ENCODE results near the gene ADGRD2. TPM values are rescaled to one million over a fixed set of nuclear protein-coding genes. Genes with fewer than 3 reads are reported as not detected.

Gene ADGRD2
- total RNA-seq, 3 donors from 2014 or later = not detected

GRCh38 chr9:124526174-124526573 lies 75.9 kb downstream of the ADGRD2 start:
- TF ChIP-seq CTCF (IDR thresholded peaks at IDR 0.05) = no peak
- H3K4me3 ChIP-seq = no peak overlapping the region
- intact Hi-C loops (cut with DNase I, micrococcal nuclease) = no loop called here
- H3K9me3 ChIP-seq = no peaks in the 10 kb centered on the region
- no peak for ATAC-seq
- no peaks in the 10 kb centered on the region for H3K4me1 ChIP-seq (ENCODE audit: low read depth)
- DNase-seq = no peak
- H3K36me3 ChIP-seq (ENCODE audit: low read depth) = no peaks in the 10 kb centered on the region

GRCh38 chr9:124527781-124528180 lies 77.5 kb downstream of the ADGRD2 start:
- ATAC-seq (peak; percentile 46), DNase-seq (no peak)
- no peaks in the 10 kb centered on the region for H3K9me3 ChIP-seq
- TF ChIP-seq CTCF (IDR thresholded peaks at IDR 0.05) = no peak
- intact Hi-C loops (cut with DNase I, micrococcal nuclease) = no loop called here
- no peaks in the 10 kb centered on the region for H3K4me1 ChIP-seq (ENCODE audit: low read depth)
- H3K36me3 ChIP-seq (ENCODE audit: low read depth) = no peaks in the 10 kb centered on the region
- no peak overlapping the region for H3K4me3 ChIP-seq

Other genes with a start within 250 kb of the ADGRD2 start
- gene NEK6, start 192.5 kb upstream of the ADGRD2 start, total RNA-seq = 10 to 100 TPM; 41.1 to 65.0 (median 51.8) TPM
- gene PSMB7, start 35.0 kb upstream of the ADGRD2 start, total RNA-seq = 100 to 1,000 TPM in 1 of 3 donors, 10 to 100 TPM in 2; 83.6 to 120 (median 92.3) TPM
- gene NR5A1, start 56.9 kb downstream of the ADGRD2 start, total RNA-seq = under 1 TPM in 1 of 3 donors, not detected in 2; 0.12 TPM